Jurkat, Clone E6-1 (cell line): ENCODE data around the gene SLC23A2.
"Not testable (repeated sequence)": the region's sequence is repeated elsewhere in the genome, so short reads cannot be mapped to it uniquely, and the experiment has no call there.

Experiments used
- DNase-seq: peaks from one replicate; pipeline ENCODE4 v3.0.0-alpha.2; 2011; ENCODE audit warnings: low read depth, low spot score
- H3K4me3 ChIP-seq: 2 replicates; pipeline ENCODE4 v1.5.1; 2011; ENCODE audit warnings: mild to moderate bottlenecking, low read length, control low read depth, moderate library complexity

The SLC23A2 gene

GRCh38 chr20:5013682-5014447 lies 12.6 kb upstream of the SLC23A2 start:
- no peak for DNase-seq
- H3K4me3 ChIP-seq: no peak overlapping the region

- no peak for DNase-seq
Observed at GRCh38 chr20:5008759-5009158, 7.4 kb upstream of the SLC23A2 start.

GRCh38 chr20:5005326-5005725 lies 4.0 kb upstream of the SLC23A2 start:
- DNase-seq: no peak
- no peak overlapping the region for H3K4me3 ChIP-seq

More at GRCh38 chr20:5008759-5009158, 7.4 kb upstream of the SLC23A2 start:
- H3K4me3 ChIP-seq: no peak overlapping the region

GRCh38 chr20:5004825-5005224 lies 3.5 kb upstream of the SLC23A2 start:
- not testable (repeated sequence) for DNase-seq, H3K4me3 ChIP-seq

GRCh38 chr20:5003626-5004025 lies 2.3 kb upstream of the SLC23A2 start:
- DNase-seq: no peak

GRCh38 chr20:5002077-5002413 lies 735 bp upstream of the SLC23A2 start:
- H3K4me3 ChIP-seq: peak overlapping the region; percentile 64
- no peak for DNase-seq

More at GRCh38 chr20:5003626-5004025, 2.3 kb upstream of the SLC23A2 start:
- no peak overlapping the region for H3K4me3 ChIP-seq

- H3K4me3 ChIP-seq: peak overlapping the region; percentile 67
- no peak for DNase-seq
Observed at GRCh38 chr20:5000263-5001173, 792 bp downstream of the SLC23A2 start.

- no peak overlapping the region for H3K4me3 ChIP-seq
- no peak for DNase-seq
Observed at GRCh38 chr20:4999788-5000187, 1.5 kb downstream of the SLC23A2 start.

GRCh38 chr20:4998160-4998651 lies 3.1 kb downstream of the SLC23A2 start:
- no peak overlapping the region for H3K4me3 ChIP-seq
- DNase-seq: no peak

- H3K4me3 ChIP-seq: no peak overlapping the region
- no peak for DNase-seq
Observed at GRCh38 chr20:4997222-4997621, 4.1 kb downstream of the SLC23A2 start.

GRCh38 chr20:4989570-4989969 lies 11.7 kb downstream of the SLC23A2 start:
- DNase-seq: no peak
- H3K4me3 ChIP-seq: no peak overlapping the region

GRCh38 chr20:4987130-4987529 lies 14.2 kb downstream of the SLC23A2 start:
- H3K4me3 ChIP-seq: no peak overlapping the region
- DNase-seq: no peak

- DNase-seq: no peak
- no peak overlapping the region for H3K4me3 ChIP-seq
Observed at GRCh38 chr20:4985658-4986057, 15.7 kb downstream of the SLC23A2 start.

GRCh38 chr20:4982281-4982680 lies 19.0 kb downstream of the SLC23A2 start:
- no peak overlapping the region for H3K4me3 ChIP-seq

GRCh38 chr20:4979841-4980410 lies 21.4 kb downstream of the SLC23A2 start:
- DNase-seq: no peak
- H3K4me3 ChIP-seq: no peak overlapping the region

More at GRCh38 chr20:4982281-4982680, 19.0 kb downstream of the SLC23A2 start:
- DNase-seq: no peak

- no peak overlapping the region for H3K4me3 ChIP-seq
- no peak for DNase-seq
Observed at GRCh38 chr20:4978050-4978918, 23.0 kb downstream of the SLC23A2 start.

- not testable (repeated sequence) for DNase-seq, H3K4me3 ChIP-seq
Observed at GRCh38 chr20:4976014-4976413, 25.3 kb downstream of the SLC23A2 start.

GRCh38 chr20:4973330-4974097 lies 27.8 kb downstream of the SLC23A2 start:
- no peak for DNase-seq
- no peak overlapping the region for H3K4me3 ChIP-seq
